ENCODE results near the gene CROCC2. TPM values are rescaled to one million over a fixed set of nuclear protein-coding genes. Genes with fewer than 3 reads are reported as not detected.

The CROCC2 gene
- total RNA-seq, 6 experiments from 2014 or later, result not detected

GRCh38 chr2:240886023-240886565 is 20.0 kb upstream of the CROCC2 start:
- no peak for TF ChIP-seq CTCF (IDR thresholded peaks at IDR 0.05)
- H3K27me3 Mint-ChIP-seq (ENCODE audit: insufficient read depth), result peaks cover 23% of the 10 kb centered on the region

GRCh38 chr2:240886678-240887609 is 19.2 kb upstream of the CROCC2 start:
- Mint-ChIP-seq H3K36me3 (ENCODE audit: low read depth) (no peaks in the 10 kb centered on the region), H3K27ac (no peak overlapping the region), H3K9me3 (no peaks in the 10 kb centered on the region), H3K4me3 (no peak overlapping the region), H3K27me3 (ENCODE audit: insufficient read depth) (peaks cover 20% of the 10 kb centered on the region), H3K4me1 (ENCODE audit: low read depth) (no peaks in the 10 kb centered on the region)
- DNase-seq, result no peak
- TF ChIP-seq CTCF (IDR thresholded peaks at IDR 0.05), result no peak

More at GRCh38 chr2:240886023-240886565, 20.0 kb upstream of the CROCC2 start:
- no peak overlapping the region for H3K27ac Mint-ChIP-seq
- H3K4me1 Mint-ChIP-seq (ENCODE audit: low read depth), result no peaks in the 10 kb centered on the region
- no peak for DNase-seq
- H3K36me3 Mint-ChIP-seq (ENCODE audit: low read depth), result no peaks in the 10 kb centered on the region
- no peaks in the 10 kb centered on the region for H3K9me3 Mint-ChIP-seq
- no peak overlapping the region for H3K4me3 Mint-ChIP-seq

- Mint-ChIP-seq H3K4me1 (ENCODE audit: low read depth) (no peaks in the 10 kb centered on the region), H3K9me3 (no peaks in the 10 kb centered on the region), H3K27me3 (ENCODE audit: insufficient read depth) (peaks cover 15% of the 10 kb centered on the region), H3K4me3 (no peak overlapping the region), H3K27ac (no peak overlapping the region), H3K36me3 (ENCODE audit: low read depth) (no peaks in the 10 kb centered on the region)
- no peak for TF ChIP-seq CTCF (IDR thresholded peaks at IDR 0.05)
- DNase-seq, result no peak
Observed at GRCh38 chr2:240887631-240888030, 18.5 kb upstream of the CROCC2 start.

- no peak overlapping the region for H3K27ac Mint-ChIP-seq
- TF ChIP-seq CTCF (IDR thresholded peaks at IDR 0.05), result no peak; the same call in 1 of the 2 replicates
- no peaks in the 10 kb centered on the region for H3K9me3 Mint-ChIP-seq
- no peak overlapping the region for H3K4me3 Mint-ChIP-seq
- peaks cover 10% of the 10 kb centered on the region for H3K27me3 Mint-ChIP-seq (ENCODE audit: insufficient read depth)
- no peaks in the 10 kb centered on the region for H3K4me1 Mint-ChIP-seq (ENCODE audit: low read depth)
- no peaks in the 10 kb centered on the region for H3K36me3 Mint-ChIP-seq (ENCODE audit: low read depth)
- no peak for DNase-seq
Observed at GRCh38 chr2:240888130-240888889, 17.8 kb upstream of the CROCC2 start.

- no peak for DNase-seq
- H3K4me3 Mint-ChIP-seq, result no peak overlapping the region
- no peaks in the 10 kb centered on the region for H3K36me3 Mint-ChIP-seq (ENCODE audit: low read depth)
- H3K27me3 Mint-ChIP-seq (ENCODE audit: insufficient read depth), result peaks cover 10% of the 10 kb centered on the region
- no peak overlapping the region for H3K27ac Mint-ChIP-seq
- H3K4me1 Mint-ChIP-seq (ENCODE audit: low read depth), result no peaks in the 10 kb centered on the region
- no peak for TF ChIP-seq CTCF (IDR thresholded peaks at IDR 0.05)
- no peaks in the 10 kb centered on the region for H3K9me3 Mint-ChIP-seq
Observed at GRCh38 chr2:240888890-240889573, 17.1 kb upstream of the CROCC2 start.
